Measurements from ENCODE around the gene LEF1. TPM values are rescaled to one million over a fixed set of nuclear protein-coding genes. Genes with fewer than 3 reads are reported as not detected.

LEF1 gene
- total and polyA plus RNA-seq, 11 donors = 0.08 to 3.0 (median 0.91) TPM; not detected in 1

GRCh38 chr4:108188770-108189169 is 20.0 kb upstream of the LEF1 start:
- no peaks in the 10 kb centered on the region for H3K9me3 ChIP-seq
- ATAC-seq = no peak
- WGBS, 4 donors = 81 to 95% (median 88%) methylated on average over 2 of the region's 2 CpGs
- intact Hi-C loops (cut with DNase I) = no loop called here
- H3K4me1 ChIP-seq = no peaks in the 10 kb centered on the region
- H3K36me3 ChIP-seq = no peaks in the 10 kb centered on the region
- H3K27ac ChIP-seq = no peak overlapping the region
- no peak for TF ChIP-seq POLR2A (IDR thresholded peaks at IDR 0.05)
- no peak for TF ChIP-seq CTCF (IDR thresholded peaks at IDR 0.05)
- no peak for DNase-seq
- peaks cover 0 to 14% (median 0%) of the 10 kb centered on the region in 9 donors for H3K27me3 ChIP-seq
- H3K4me3 ChIP-seq = no peak overlapping the region

GRCh38 chr4:108185252-108185651 is 16.5 kb upstream of the LEF1 start:
- WGBS, 4 donors = 61 to 75% (median 74%) methylated on average over 3 of the region's 3 CpGs
- Histone ChIP-seq H3K27ac (no peak overlapping the region), H3K9me3 (no peaks in the 10 kb centered on the region), H3K36me3 (no peaks in the 10 kb centered on the region), H3K4me1 (no peaks in the 10 kb centered on the region), H3K27me3 (peaks cover 0 to 14% (median 0%) of the 10 kb centered on the region in 9 donors), H3K4me3 (no peak overlapping the region)
- intact Hi-C loops (cut with DNase I) = no loop called here
- DNase-seq (no peak), ATAC-seq (no peak)
- TF ChIP-seq POLR2A (IDR thresholded peaks at IDR 0.05) (no peak), CTCF (IDR thresholded peaks at IDR 0.05) (no peak)

GRCh38 chr4:108184453-108185049 is 15.8 kb upstream of the LEF1 start:
- H3K4me1 ChIP-seq = no peaks in the 10 kb centered on the region
- H3K36me3 ChIP-seq = no peaks in the 10 kb centered on the region
- no peak overlapping the region for H3K4me3 ChIP-seq
- DNase-seq = no peak
- no peaks in the 10 kb centered on the region for H3K9me3 ChIP-seq
- intact Hi-C loops (cut with DNase I) = no loop called here
- peaks cover 0 to 15% (median 0%) of the 10 kb centered on the region in 9 donors for H3K27me3 ChIP-seq
- 78 to 96% (median 92%) methylated on average over 1 of the region's 1 CpG for WGBS, 4 donors
- TF ChIP-seq POLR2A (IDR thresholded peaks at IDR 0.05) (no peak), CTCF (IDR thresholded peaks at IDR 0.05) (no peak)
- no peak overlapping the region for H3K27ac ChIP-seq
- ATAC-seq = no peak

GRCh38 chr4:108181704-108182103 is 13.0 kb upstream of the LEF1 start:
- Histone ChIP-seq H3K4me3 (no peak overlapping the region), H3K36me3 (no peaks in the 10 kb centered on the region), H3K27ac (no peak overlapping the region), H3K9me3 (no peaks in the 10 kb centered on the region), H3K4me1 (no peaks in the 10 kb centered on the region), H3K27me3 (peaks cover 0 to 21% (median 0%) of the 10 kb centered on the region in 9 donors)
- WGBS, 4 donors = 92 to 96% (median 95%) methylated on average over 2 of the region's 2 CpGs
- intact Hi-C loops (cut with DNase I) = no loop called here
- ATAC-seq (no peak), DNase-seq (no peak)
- TF ChIP-seq POLR2A (IDR thresholded peaks at IDR 0.05) (no peak), CTCF (IDR thresholded peaks at IDR 0.05) (no peak)

Measured in heart left ventricle (tissue), 16 donors.